Measurements from ENCODE around the gene TRPC5OS. TPM values are rescaled to one million over a fixed set of nuclear protein-coding genes. Genes with fewer than 3 reads are reported as not detected.

TRPC5OS gene
- under 1 TPM; 0.06 to 0.17 (median 0.12) TPM for polyA plus RNA-seq (ENCODE audit: insufficient read length in 4 of 4)

- no peak for DNase-seq (ENCODE audit: low read depth in 4 of 4, low spot score in 3 of 4)
Observed at GRCh38 chrX:111875881-111876280, at the start of gene TRPC5OS. TSS of gene TRPC5OS (plus strand) at chrX:111876181. CDS start at chrX:111901850, 25,669 bp downstream.

GRCh38 chrX:111829345-111829744 is 46.6 kb upstream of the TRPC5OS start:
- DNase-seq (ENCODE audit: low read depth in 4 of 4, low spot score in 3 of 4), result no peak

- DNase-seq (ENCODE audit: low read depth in 4 of 4, low spot score in 3 of 4), result peak in 1 of 4 donors; percentile 10
Observed at GRCh38 chrX:111830571-111830970, 45.4 kb upstream of the TRPC5OS start.

- DNase-seq (ENCODE audit: low read depth in 4 of 4, low spot score in 3 of 4), result no peak
Observed at GRCh38 chrX:111831343-111831742, 44.6 kb upstream of the TRPC5OS start.

- no peak for DNase-seq (ENCODE audit: low read depth in 4 of 4, low spot score in 3 of 4)
Observed at GRCh38 chrX:111837197-111837596, 38.8 kb upstream of the TRPC5OS start.

- no peak for DNase-seq (ENCODE audit: low read depth in 4 of 4, low spot score in 3 of 4)
Observed at GRCh38 chrX:111847491-111848133, 28.4 kb upstream of the TRPC5OS start.

- DNase-seq (ENCODE audit: low read depth in 4 of 4, low spot score in 3 of 4), result no peak
Observed at GRCh38 chrX:111848541-111848940, 27.4 kb upstream of the TRPC5OS start.

GRCh38 chrX:111850975-111851374 is 25.0 kb upstream of the TRPC5OS start:
- DNase-seq (ENCODE audit: low read depth in 4 of 4, low spot score in 3 of 4), result no peak

GRCh38 chrX:111854556-111855490 is 21.2 kb upstream of the TRPC5OS start:
- no peak for DNase-seq (ENCODE audit: low read depth in 4 of 4, low spot score in 3 of 4)

- DNase-seq (ENCODE audit: low read depth in 4 of 4, low spot score in 3 of 4), result no peak
Observed at GRCh38 chrX:111857534-111858060, 18.4 kb upstream of the TRPC5OS start.

GRCh38 chrX:111861605-111862004 is 14.4 kb upstream of the TRPC5OS start:
- DNase-seq (ENCODE audit: low read depth in 4 of 4, low spot score in 3 of 4), result no peak

- no peak for DNase-seq (ENCODE audit: low read depth in 4 of 4, low spot score in 3 of 4)
Observed at GRCh38 chrX:111867236-111867635, 8.7 kb upstream of the TRPC5OS start.

- DNase-seq (ENCODE audit: low read depth in 4 of 4, low spot score in 3 of 4), result no peak
Observed at GRCh38 chrX:111868726-111869638, 7.0 kb upstream of the TRPC5OS start.

GRCh38 chrX:111869639-111870034 is 6.3 kb upstream of the TRPC5OS start:
- DNase-seq (ENCODE audit: low read depth in 4 of 4, low spot score in 3 of 4), result peak; percentile 11 to 46 (median 19)

GRCh38 chrX:111874241-111874640 is 1.7 kb upstream of the TRPC5OS start:
- DNase-seq (ENCODE audit: low read depth in 4 of 4, low spot score in 3 of 4), result no peak

- no peak for DNase-seq (ENCODE audit: low read depth in 4 of 4, low spot score in 3 of 4)
Observed at GRCh38 chrX:111876646-111877045, 665 bp downstream of the TRPC5OS start.

GRCh38 chrX:111877681-111878080 is 1.7 kb downstream of the TRPC5OS start:
- no peak for DNase-seq (ENCODE audit: low read depth in 4 of 4, low spot score in 3 of 4)

- no peak for DNase-seq (ENCODE audit: low read depth in 4 of 4, low spot score in 3 of 4)
Observed at GRCh38 chrX:111880735-111881134, 4.8 kb downstream of the TRPC5OS start.

GRCh38 chrX:111881715-111882114 is 5.7 kb downstream of the TRPC5OS start:
- DNase-seq (ENCODE audit: low read depth in 4 of 4, low spot score in 3 of 4), result no peak

GRCh38 chrX:111886678-111887077 is 10.7 kb downstream of the TRPC5OS start:
- no peak for DNase-seq (ENCODE audit: low read depth in 4 of 4, low spot score in 3 of 4)

Data from right renal pelvis (tissue), 4 donors.